BJ (cell line): ENCODE measurements around the gene PHACTR3. TPM values are rescaled to one million over a fixed set of nuclear protein-coding genes. Genes with fewer than 3 reads are reported as not detected.

Experiments used
- CTCF ChIA-PET: fragments of 350-600 bp; formaldehyde crosslinking; extraction: SDS; loops from one replicate; lab custom pipeline; 2021; ENCODE audit warnings: antibody characterized with exemption, inconsistent platforms; lab: Yijun Ruan, JAX
- POLR2A ChIA-PET: fragments of 300-600 bp; sonication (Branson Sonifier 250); formaldehyde crosslinking; extraction: SDS; loops from one replicate; lab custom pipeline; 2021; ENCODE audit warnings: antibody characterized with exemption; lab: Charles Lee
- DNase-seq: peaks from one replicate; pipeline ENCODE4 v3.0.0-alpha.2; 2011; ENCODE audit warnings: low read depth
- H3K27me3 ChIP-seq: 2 replicates; pipeline ENCODE4 v1.6.0; 2011; ENCODE audit warnings: low read length; ENCODE audit not compliant: control insufficient read depth, insufficient read depth
- H3K36me3 ChIP-seq: 2 replicates; pipeline ENCODE4 v1.5.1; 2011; ENCODE audit warnings: low read length; ENCODE audit not compliant: control insufficient read depth, insufficient read depth
- H3K4me3 ChIP-seq: 2 replicates; pipeline ENCODE4 v1.5.1; 2011; ENCODE audit warnings: low read depth, mild to moderate bottlenecking, control low read depth, low read length
- CTCF ChIP-seq: IDR thresholded peaks from 2 replicates; pipeline ENCODE4 v1.5.1; 2011; ENCODE audit warnings: low read depth, mild to moderate bottlenecking, control low read depth, inconsistent platforms, low read length, moderate library complexity; ENCODE audit not compliant: insufficient read depth
- polyA plus RNA-seq: library from polyadenylated mRNA; depleted of rRNA; stranded (reverse); fragments of >200 nt; gene quantifications from 2 replicates; pipeline ENCODE4 v1.2.3, GENCODE V29; 2011

Gene PHACTR3
- polyA plus RNA-seq, 1 experiment: not detected

GRCh38 chr20:59581993-59582679, 22.2 kb upstream of the PHACTR3 start:
- Histone ChIP-seq H3K36me3 (no peaks in the 10 kb centered on the region), H3K27me3 (peaks cover 12% of the 10 kb centered on the region), H3K4me3 (no peak overlapping the region)
- no peak for TF ChIP-seq CTCF
- POLR2A ChIA-PET: no interaction called here
- DNase-seq: no peak
- CTCF ChIA-PET: interaction anchor here (1.4 to 2.8 kb wide), 3 partner anchors 11 to 14 kb away, joined by 3 to 31 read pairs (median 9); no protein-coding TSS in a partner anchor

- Histone ChIP-seq H3K4me3 (no peak overlapping the region), H3K36me3 (no peaks in the 10 kb centered on the region), H3K27me3 (peaks cover 5% of the 10 kb centered on the region)
- CTCF ChIA-PET: interaction anchor here (0.9 to 1.8 kb wide), 2 partner anchors 12 to 167 kb away, joined by 3 to 9 read pairs; no protein-coding TSS in a partner anchor
- TF ChIP-seq CTCF: no peak
- POLR2A ChIA-PET: no interaction called here
- DNase-seq: no peak
These were observed 20.7 kb upstream of the PHACTR3 start for GRCh38 chr20:59583428-59584277.

GRCh38 chr20:59584278-59584925, 19.9 kb upstream of the PHACTR3 start:
- no peak for DNase-seq
- peaks cover 5% of the 10 kb centered on the region for H3K27me3 ChIP-seq
- no peak for TF ChIP-seq CTCF
- no peak overlapping the region for H3K4me3 ChIP-seq
- ChIA-PET CTCF (interaction anchor here (0.9 to 1.0 kb wide), 2 partner anchors 166 to 168 kb away, joined by 3 read pairs; no protein-coding TSS in a partner anchor), POLR2A (no interaction called here)
- no peaks in the 10 kb centered on the region for H3K36me3 ChIP-seq

GRCh38 chr20:59585714-59586409, 18.5 kb upstream of the PHACTR3 start:
- no peak overlapping the region for H3K4me3 ChIP-seq
- H3K36me3 ChIP-seq: no peaks in the 10 kb centered on the region
- no peak for DNase-seq
- CTCF ChIA-PET: no interaction called here
- POLR2A ChIA-PET: no interaction called here
- TF ChIP-seq CTCF: no peak
- H3K27me3 ChIP-seq: peaks cover 5% of the 10 kb centered on the region
